HCT116 (cell line): ENCODE measurements around the gene FASN.

ENCODE experiments used
- ATF3 ChIP-seq: IDR thresholded peaks from 2 replicates; pipeline ENCODE4 v1.6.1; 2012
- CEBPB ChIP-seq: IDR thresholded peaks from 2 replicates; pipeline ENCODE4 v1.6.1; 2012; ENCODE audit warnings: low read depth
- EZH2phosphoT487 ChIP-seq: fragments of 200-600 bp; IDR thresholded peaks from 2 replicates; pipeline ENCODE4 v1.6.1; 2018; ENCODE audit warnings: antibody characterized with exemption, borderline replicate concordance
- JUND ChIP-seq: IDR thresholded peaks from 2 replicates; pipeline ENCODE4 v1.6.1; 2012
- POLR2A ChIP-seq: IDR thresholded peaks from 2 replicates; pipeline ENCODE4 v1.7.0; 2011; ENCODE audit warnings: borderline replicate concordance; ENCODE audit not compliant: insufficient read depth, insufficient read length; ENCODE audit errors: extremely low read depth
- POLR2AphosphoS5 ChIP-seq: IDR thresholded peaks from 2 replicates; pipeline ENCODE4 v1.6.1; 2011; ENCODE audit warnings: mild to moderate bottlenecking, low read depth, low read length, moderate library complexity
- SIN3A ChIP-seq: IDR thresholded peaks from 2 replicates; pipeline ENCODE4 v1.6.1; 2012; ENCODE audit warnings: low read depth
- SRF ChIP-seq: IDR thresholded peaks from 2 replicates; pipeline ENCODE4 v1.6.1; 2012; ENCODE audit warnings: low read depth
- YY1 ChIP-seq: IDR thresholded peaks from 2 replicates; pipeline ENCODE4 v1.6.1; 2011; ENCODE audit warnings: low read length, low read depth, moderate library complexity, mild to moderate bottlenecking; ENCODE audit not compliant: insufficient replicate concordance; ENCODE audit errors: extremely low read depth
- TF ChIP-seq, protein P1 (sequence below), 3 experiments: fragments of 200-600 bp in 1 of 3; sonication (generic) in 1 of 3; IDR thresholded peaks in 2 of 3; conservative IDR thresholded peaks in 1 of 3; 2 replicates each; pipeline ENCODE4 v1.5.1; 2012 to 2017; ENCODE audit warnings: low read depth in 2 of 3, low read length in 2 of 3, antibody characterized with exemption in 1 of 3, borderline replicate concordance in 1 of 3, control low read depth in 1 of 3, mild to moderate bottlenecking in 1 of 3, mixed read lengths in 1 of 3, mixed run types in 1 of 3, moderate library complexity in 1 of 3; ENCODE audit not compliant: insufficient read depth in 1 of 3
- TF ChIP-seq, protein P2 (sequence below): IDR thresholded peaks from 2 replicates; pipeline ENCODE4 v1.6.1; 2012; ENCODE audit warnings: low read depth

- TF ChIP-seq POLR2A (no peak), POLR2AphosphoS5 (no peak), YY1 (no peak), SIN3A (no peak), EZH2phosphoT487 (no peak), CEBPB (no peak), SRF (no peak), JUND (no peak), ATF3 (no peak)
- TF ChIP-seq, protein P1, sequence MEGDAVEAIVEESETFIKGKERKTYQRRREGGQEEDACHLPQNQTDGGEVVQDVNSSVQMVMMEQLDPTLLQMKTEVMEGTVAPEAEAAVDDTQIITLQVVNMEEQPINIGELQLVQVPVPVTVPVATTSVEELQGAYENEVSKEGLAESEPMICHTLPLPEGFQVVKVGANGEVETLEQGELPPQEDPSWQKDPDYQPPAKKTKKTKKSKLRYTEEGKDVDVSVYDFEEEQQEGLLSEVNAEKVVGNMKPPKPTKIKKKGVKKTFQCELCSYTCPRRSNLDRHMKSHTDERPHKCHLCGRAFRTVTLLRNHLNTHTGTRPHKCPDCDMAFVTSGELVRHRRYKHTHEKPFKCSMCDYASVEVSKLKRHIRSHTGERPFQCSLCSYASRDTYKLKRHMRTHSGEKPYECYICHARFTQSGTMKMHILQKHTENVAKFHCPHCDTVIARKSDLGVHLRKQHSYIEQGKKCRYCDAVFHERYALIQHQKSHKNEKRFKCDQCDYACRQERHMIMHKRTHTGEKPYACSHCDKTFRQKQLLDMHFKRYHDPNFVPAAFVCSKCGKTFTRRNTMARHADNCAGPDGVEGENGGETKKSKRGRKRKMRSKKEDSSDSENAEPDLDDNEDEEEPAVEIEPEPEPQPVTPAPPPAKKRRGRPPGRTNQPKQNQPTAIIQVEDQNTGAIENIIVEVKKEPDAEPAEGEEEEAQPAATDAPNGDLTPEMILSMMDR (IDR thresholded peaks at IDR 0.05 in 2 of 3, conservative IDR thresholded peaks at IDR 0.05 in 1 of 3; ENCODE audit: borderline replicate concordance in 1 of 3, insufficient read depth in 1 of 3, low read depth in 2 of 3, low read length in 2 of 3): no peak
- TF ChIP-seq, protein P2, sequence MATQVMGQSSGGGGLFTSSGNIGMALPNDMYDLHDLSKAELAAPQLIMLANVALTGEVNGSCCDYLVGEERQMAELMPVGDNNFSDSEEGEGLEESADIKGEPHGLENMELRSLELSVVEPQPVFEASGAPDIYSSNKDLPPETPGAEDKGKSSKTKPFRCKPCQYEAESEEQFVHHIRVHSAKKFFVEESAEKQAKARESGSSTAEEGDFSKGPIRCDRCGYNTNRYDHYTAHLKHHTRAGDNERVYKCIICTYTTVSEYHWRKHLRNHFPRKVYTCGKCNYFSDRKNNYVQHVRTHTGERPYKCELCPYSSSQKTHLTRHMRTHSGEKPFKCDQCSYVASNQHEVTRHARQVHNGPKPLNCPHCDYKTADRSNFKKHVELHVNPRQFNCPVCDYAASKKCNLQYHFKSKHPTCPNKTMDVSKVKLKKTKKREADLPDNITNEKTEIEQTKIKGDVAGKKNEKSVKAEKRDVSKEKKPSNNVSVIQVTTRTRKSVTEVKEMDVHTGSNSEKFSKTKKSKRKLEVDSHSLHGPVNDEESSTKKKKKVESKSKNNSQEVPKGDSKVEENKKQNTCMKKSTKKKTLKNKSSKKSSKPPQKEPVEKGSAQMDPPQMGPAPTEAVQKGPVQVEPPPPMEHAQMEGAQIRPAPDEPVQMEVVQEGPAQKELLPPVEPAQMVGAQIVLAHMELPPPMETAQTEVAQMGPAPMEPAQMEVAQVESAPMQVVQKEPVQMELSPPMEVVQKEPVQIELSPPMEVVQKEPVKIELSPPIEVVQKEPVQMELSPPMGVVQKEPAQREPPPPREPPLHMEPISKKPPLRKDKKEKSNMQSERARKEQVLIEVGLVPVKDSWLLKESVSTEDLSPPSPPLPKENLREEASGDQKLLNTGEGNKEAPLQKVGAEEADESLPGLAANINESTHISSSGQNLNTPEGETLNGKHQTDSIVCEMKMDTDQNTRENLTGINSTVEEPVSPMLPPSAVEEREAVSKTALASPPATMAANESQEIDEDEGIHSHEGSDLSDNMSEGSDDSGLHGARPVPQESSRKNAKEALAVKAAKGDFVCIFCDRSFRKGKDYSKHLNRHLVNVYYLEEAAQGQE: no peak
These were observed 20.3 kb upstream of the FASN start for GRCh38 chr17:82118168-82118814.
